ENCODE data around the gene PROM1. TPM values are rescaled to one million over a fixed set of nuclear protein-coding genes. Genes with fewer than 3 reads are reported as not detected.

The PROM1 gene
- not detected for total RNA-seq

- ChIA-PET POLR2A (no interaction called here), CTCF (no interaction called here)
- peak; percentile 19 for DNase-seq
- intact Hi-C loops (cut with micrococcal nuclease): loop anchor here (5.0 kb wide), 1 partner anchor 124 kb away; no protein-coding TSS in a partner anchor
- Mint-ChIP-seq H3K27me3 (peaks cover 67% of the 10 kb centered on the region), H3K36me3 (no peaks in the 10 kb centered on the region), H3K27ac (no peak within 1 kb of the TSS), H3K4me3 (peak within 1 kb of the TSS; percentile 56), H3K9me3 (peaks cover 2% of the 10 kb centered on the region), H3K4me1 (ENCODE audit: low read depth) (peaks cover 21% of the 10 kb centered on the region)
These were observed at the start of gene PROM1 for GRCh38 chr4:16083241-16084191. Gene PROM1 (minus strand): TSS chr4:16084023. CDS start chr4:16075906, 8,117 bp downstream.

- ChIA-PET POLR2A (no interaction called here), CTCF (no interaction called here)
- no peaks in the 10 kb centered on the region for H3K9me3 Mint-ChIP-seq
- intact Hi-C loops (cut with micrococcal nuclease): no loop called here
- H3K27me3 Mint-ChIP-seq: peaks cover 7% of the 10 kb centered on the region
- no peak overlapping the region for H3K4me3 Mint-ChIP-seq
- no peak for DNase-seq
- H3K4me1 Mint-ChIP-seq (ENCODE audit: low read depth): no peaks in the 10 kb centered on the region
- H3K27ac Mint-ChIP-seq: no peak overlapping the region
- H3K36me3 Mint-ChIP-seq: no peaks in the 10 kb centered on the region
These were observed 49.6 kb upstream of the PROM1 start for GRCh38 chr4:16133406-16133805.

- no peak for DNase-seq
- POLR2A ChIA-PET: interaction anchor here (0.6 kb wide), 1 partner anchor 15 kb away, joined by 5 read pairs; no protein-coding TSS in a partner anchor
- CTCF ChIA-PET: no interaction called here
- intact Hi-C loops (cut with micrococcal nuclease): no loop called here
- Mint-ChIP-seq H3K9me3 (no peaks in the 10 kb centered on the region), H3K27me3 (peaks cover 7% of the 10 kb centered on the region), H3K36me3 (no peaks in the 10 kb centered on the region), H3K4me1 (ENCODE audit: low read depth) (no peaks in the 10 kb centered on the region), H3K27ac (no peak overlapping the region), H3K4me3 (no peak overlapping the region)
These were observed 47.5 kb upstream of the PROM1 start for GRCh38 chr4:16131293-16131692.

GRCh38 chr4:16129336-16129735 lies 45.5 kb upstream of the PROM1 start:
- H3K27me3 Mint-ChIP-seq: peaks cover 1% of the 10 kb centered on the region
- intact Hi-C loops (cut with micrococcal nuclease): no loop called here
- CTCF ChIA-PET: no interaction called here
- H3K4me3 Mint-ChIP-seq: no peak overlapping the region
- H3K27ac Mint-ChIP-seq: no peak overlapping the region
- no peaks in the 10 kb centered on the region for H3K36me3 Mint-ChIP-seq
- H3K4me1 Mint-ChIP-seq (ENCODE audit: low read depth): no peaks in the 10 kb centered on the region
- DNase-seq: no peak
- POLR2A ChIA-PET: no interaction called here
- no peaks in the 10 kb centered on the region for H3K9me3 Mint-ChIP-seq

GRCh38 chr4:16126714-16127113 lies 42.9 kb upstream of the PROM1 start:
- H3K27me3 Mint-ChIP-seq: no peaks in the 10 kb centered on the region
- H3K27ac Mint-ChIP-seq: no peak overlapping the region
- no peak overlapping the region for H3K4me3 Mint-ChIP-seq
- peaks cover 14% of the 10 kb centered on the region for H3K4me1 Mint-ChIP-seq (ENCODE audit: low read depth)
- no peaks in the 10 kb centered on the region for H3K36me3 Mint-ChIP-seq
- ChIA-PET POLR2A (no interaction called here), CTCF (no interaction called here)
- DNase-seq: no peak
- intact Hi-C loops (cut with micrococcal nuclease): no loop called here
- H3K9me3 Mint-ChIP-seq: no peaks in the 10 kb centered on the region

- no peak overlapping the region for H3K27ac Mint-ChIP-seq
- no peak overlapping the region for H3K4me3 Mint-ChIP-seq
- H3K27me3 Mint-ChIP-seq: no peaks in the 10 kb centered on the region
- peak; percentile 15 for DNase-seq
- CTCF ChIA-PET: no interaction called here
- no peaks in the 10 kb centered on the region for H3K36me3 Mint-ChIP-seq
- H3K9me3 Mint-ChIP-seq: no peaks in the 10 kb centered on the region
- POLR2A ChIA-PET: no interaction called here
- peaks cover 14% of the 10 kb centered on the region for H3K4me1 Mint-ChIP-seq (ENCODE audit: low read depth)
- intact Hi-C loops (cut with micrococcal nuclease): no loop called here
These were observed 42.0 kb upstream of the PROM1 start for GRCh38 chr4:16125571-16126445.

GRCh38 chr4:16124232-16124631 lies 40.4 kb upstream of the PROM1 start:
- Mint-ChIP-seq H3K27me3 (peaks cover 3% of the 10 kb centered on the region), H3K9me3 (no peaks in the 10 kb centered on the region), H3K4me3 (no peak overlapping the region), H3K36me3 (no peaks in the 10 kb centered on the region), H3K4me1 (ENCODE audit: low read depth) (peaks cover 14% of the 10 kb centered on the region), H3K27ac (no peak overlapping the region)
- intact Hi-C loops (cut with micrococcal nuclease): no loop called here
- ChIA-PET CTCF (interaction anchor here (0.6 kb wide), 1 partner anchor 179 kb away, joined by 6 read pairs; no protein-coding TSS in a partner anchor), POLR2A (no interaction called here)
- no peak for DNase-seq

- Mint-ChIP-seq H3K4me3 (no peak overlapping the region), H3K27me3 (peaks cover 3% of the 10 kb centered on the region), H3K4me1 (ENCODE audit: low read depth) (peaks cover 14% of the 10 kb centered on the region), H3K27ac (no peak overlapping the region), H3K9me3 (no peaks in the 10 kb centered on the region), H3K36me3 (no peaks in the 10 kb centered on the region)
- CTCF ChIA-PET: interaction anchor here (0.6 kb wide), 1 partner anchor 180 kb away, joined by 6 read pairs; no protein-coding TSS in a partner anchor
- POLR2A ChIA-PET: no interaction called here
- intact Hi-C loops (cut with micrococcal nuclease): no loop called here
- DNase-seq: no peak
These were observed 39.7 kb upstream of the PROM1 start for GRCh38 chr4:16123356-16124084.

- peaks cover 3% of the 10 kb centered on the region for H3K27me3 Mint-ChIP-seq
- ChIA-PET CTCF (no interaction called here), POLR2A (no interaction called here)
- H3K9me3 Mint-ChIP-seq: no peaks in the 10 kb centered on the region
- peak; percentile 48 for DNase-seq
- intact Hi-C loops (cut with micrococcal nuclease): no loop called here
- H3K4me3 Mint-ChIP-seq: no peak overlapping the region
- no peak overlapping the region for H3K27ac Mint-ChIP-seq
- H3K36me3 Mint-ChIP-seq: no peaks in the 10 kb centered on the region
- H3K4me1 Mint-ChIP-seq (ENCODE audit: low read depth): peaks cover 14% of the 10 kb centered on the region
These were observed 39.0 kb upstream of the PROM1 start for GRCh38 chr4:16122784-16123183.

GRCh38 chr4:16122308-16122711 lies 38.5 kb upstream of the PROM1 start:
- Mint-ChIP-seq H3K36me3 (no peaks in the 10 kb centered on the region), H3K27ac (peak overlapping the region; percentile 16), H3K4me1 (ENCODE audit: low read depth) (peaks cover 14% of the 10 kb centered on the region), H3K4me3 (no peak overlapping the region), H3K27me3 (peaks cover 3% of the 10 kb centered on the region), H3K9me3 (no peaks in the 10 kb centered on the region)
- no peak for DNase-seq
- POLR2A ChIA-PET: no interaction called here
- intact Hi-C loops (cut with micrococcal nuclease): no loop called here
- CTCF ChIA-PET: no interaction called here

GRCh38 chr4:16120720-16121119 lies 36.9 kb upstream of the PROM1 start:
- Mint-ChIP-seq H3K27me3 (peaks cover 3% of the 10 kb centered on the region), H3K36me3 (no peaks in the 10 kb centered on the region), H3K4me3 (no peak overlapping the region), H3K4me1 (ENCODE audit: low read depth) (peaks cover 14% of the 10 kb centered on the region), H3K27ac (no peak overlapping the region), H3K9me3 (no peaks in the 10 kb centered on the region)
- peak; percentile 17 for DNase-seq
- intact Hi-C loops (cut with micrococcal nuclease): no loop called here
- POLR2A ChIA-PET: no interaction called here
- CTCF ChIA-PET: no interaction called here

- ChIA-PET CTCF (no interaction called here), POLR2A (no interaction called here)
- Mint-ChIP-seq H3K27me3 (peaks cover 3% of the 10 kb centered on the region), H3K36me3 (no peaks in the 10 kb centered on the region), H3K4me1 (ENCODE audit: low read depth) (peaks cover 14% of the 10 kb centered on the region), H3K27ac (no peak overlapping the region), H3K4me3 (no peak overlapping the region), H3K9me3 (no peaks in the 10 kb centered on the region)
- no peak for DNase-seq
- intact Hi-C loops (cut with micrococcal nuclease): no loop called here
These were observed 36.2 kb upstream of the PROM1 start for GRCh38 chr4:16119981-16120380.

Data from activated CD4-positive, alpha-beta memory T cell treated with anti-CD3 and anti-CD28 coated beads for 36 hours (primary cell).